HCT116 (cell line): ENCODE results near the gene TXNRD3. TPM values are rescaled to one million over a fixed set of nuclear protein-coding genes. Genes with fewer than 3 reads are reported as not detected.

Experiments used
- ATAC-seq: fragments of 200-7000 bp; cut with Tn5 transposase; 2 replicates; pipeline ENCODE4 v1.9.1; 2020; ENCODE audit warnings: mild to moderate bottlenecking, moderate library complexity
- BruUV-seq: library from RNA; stranded (reverse); fragments of 400-500 nt; replicated peaks from 2 replicates; lab custom pipeline; 2021; lab: Mats Ljungman, UMichigan
- CTCF ChIA-PET: fragments of 300-600 bp; sonication (Branson Sonifier 250); formaldehyde crosslinking; loops from one replicate; lab custom pipeline; 2021; ENCODE audit warnings: antibody characterized with exemption; lab: Charles Lee
- POLR2A ChIA-PET: fragments of 300-600, 350-600 bp; sonication (Branson Sonifier 250); formaldehyde crosslinking; loops from one replicate; lab custom pipeline; 2021; ENCODE audit warnings: antibody characterized with exemption; lab: Charles Lee
- RAD21 ChIA-PET, 2 experiments: fragments of 300-600 bp; sonication (Branson Sonifier 250); formaldehyde crosslinking; loops; one replicate each; lab custom pipeline; 2023; ENCODE audit warnings: low total read pairs in 2 of 2; ENCODE audit not compliant: uncharacterized antibody in 2 of 2, unreplicated experiment in 2 of 2, low non-redundant PET in 1 of 2; lab: Charles Lee
- DNase-seq: peaks from one replicate; pipeline ENCODE4 v3.0.0-alpha.2; 2010; ENCODE audit warnings: low read depth, low spot score
- H2AFZ ChIP-seq: fragments of 200-600 bp; shearing (Covaris generic), sonication (generic); 2 replicates; pipeline ENCODE4 v1.6.1; 2017; ENCODE audit warnings: low read depth, mixed run types, mixed read lengths, antibody characterized with exemption, low read length; ENCODE audit not compliant: poor library complexity, severe bottlenecking
- H3K27ac ChIP-seq: 2 replicates; pipeline ENCODE4 v1.5.1; 2012; ENCODE audit warnings: low read depth, low read length
- H3K27me3 ChIP-seq: fragments of 200-600 bp; sonication (generic); 2 replicates; pipeline ENCODE4 v1.6.1; 2016; ENCODE audit warnings: mixed run types, low read length, mixed read lengths; ENCODE audit not compliant: insufficient read depth
- H3K36me3 ChIP-seq, 2 experiments: fragments of 200-500 bp in 1 of 2; fragments of 200-600 bp in 1 of 2; sonication (Bioruptor generic) in 1 of 2; sonication (generic) in 1 of 2; 2 replicates each; pipeline versions ENCODE4 v1.5.1 to v1.6.1; 2014 to 2016; ENCODE audit warnings: low read length in 2 of 2, inconsistent platforms in 1 of 2, mixed read lengths in 1 of 2, mixed run types in 1 of 2; ENCODE audit not compliant: insufficient read depth in 2 of 2, control insufficient read depth in 1 of 2
- H3K4me1 ChIP-seq, 2 experiments: fragments of 200-600 bp in 1 of 2; sonication (generic) in 1 of 2; 2 replicates each; pipeline versions ENCODE4 v1.5.1 to v1.6.1; 2012 to 2017; ENCODE audit warnings: low read length in 2 of 2, inconsistent platforms in 1 of 2, mild to moderate bottlenecking in 1 of 2, mixed read lengths in 1 of 2, mixed run types in 1 of 2, moderate library complexity in 1 of 2; ENCODE audit not compliant: insufficient read depth in 2 of 2, control insufficient read depth in 1 of 2
- H3K4me2 ChIP-seq: fragments of 200-600 bp; sonication (generic); 2 replicates; pipeline ENCODE4 v1.6.1; 2017; ENCODE audit warnings: mixed run types, low read length, mixed read lengths
- H3K4me3 ChIP-seq, 2 experiments: fragments of 200-600 bp in 1 of 2; sonication (generic) in 1 of 2; replicated peaks in 1 of 2; 2 replicates each; pipeline ENCODE4 v1.5.1; 2011 to 2016; ENCODE audit warnings: low read length in 2 of 2, control low read depth in 1 of 2, low read depth in 1 of 2, mild to moderate bottlenecking in 1 of 2, mixed read lengths in 1 of 2, mixed run types in 1 of 2
- H3K79me2 ChIP-seq: fragments of 200-600 bp; sonication (generic); 2 replicates; pipeline ENCODE4 v1.6.1; 2017; ENCODE audit warnings: mild to moderate bottlenecking, mixed run types, low read length, moderate library complexity, mixed read lengths; ENCODE audit not compliant: insufficient read depth
- H3K9ac ChIP-seq: fragments of 200-600 bp; sonication (generic); 2 replicates; pipeline ENCODE4 v1.6.1; 2016; ENCODE audit warnings: low read length, mixed read lengths
- H3K9me2 ChIP-seq: fragments of 200-600 bp; sonication (generic), shearing (Covaris generic); 2 replicates; pipeline ENCODE4 v1.6.1; 2017; ENCODE audit warnings: mixed run types, mild to moderate bottlenecking, moderate library complexity; ENCODE audit not compliant: insufficient read depth
- H3K9me3 ChIP-seq, 2 experiments: fragments of 200-500 bp in 1 of 2; fragments of 200-600 bp in 1 of 2; sonication (Bioruptor generic) in 1 of 2; sonication (generic) in 1 of 2; 2 replicates each; pipeline ENCODE4 v1.6.1; 2014 to 2017; ENCODE audit warnings: low read length in 2 of 2, mixed read lengths in 2 of 2, inconsistent platforms in 1 of 2, low read depth in 1 of 2, mild to moderate bottlenecking in 1 of 2, mixed run types in 1 of 2, moderate library complexity in 1 of 2; ENCODE audit not compliant: control insufficient read depth in 1 of 2, insufficient read depth in 1 of 2
- H4K20me1 ChIP-seq: fragments of 200-600 bp; sonication (generic), shearing (Covaris generic); 2 replicates; pipeline ENCODE4 v1.6.1; 2017; ENCODE audit warnings: mixed run types, mild to moderate bottlenecking, moderate library complexity; ENCODE audit not compliant: insufficient read depth
- CBX3 ChIP-seq: IDR thresholded peaks from 2 replicates; pipeline ENCODE4 v1.6.1; 2012; ENCODE audit warnings: low read depth
- EGR1 ChIP-seq: IDR thresholded peaks from 2 replicates; pipeline ENCODE4 v1.6.1; 2012; ENCODE audit warnings: low read depth
- ELF1 ChIP-seq: IDR thresholded peaks from 2 replicates; pipeline ENCODE4 v1.6.1; 2012; ENCODE audit warnings: low read depth, borderline replicate concordance
- EZH2 ChIP-seq: fragments of 200-600 bp; sonication (generic); IDR thresholded peaks from 2 replicates; pipeline ENCODE4 v1.6.1; 2017; ENCODE audit warnings: antibody characterized with exemption, mixed run types
- EZH2phosphoT487 ChIP-seq: fragments of 200-600 bp; IDR thresholded peaks from 2 replicates; pipeline ENCODE4 v1.6.1; 2018; ENCODE audit warnings: antibody characterized with exemption, borderline replicate concordance
- FOSL1 ChIP-seq: IDR thresholded peaks from 2 replicates; pipeline ENCODE4 v1.6.1; 2012; ENCODE audit warnings: low read depth
- JUND ChIP-seq: IDR thresholded peaks from 2 replicates; pipeline ENCODE4 v1.6.1; 2012
- MAX ChIP-seq: IDR thresholded peaks from 2 replicates; pipeline ENCODE4 v1.6.1; 2012
- POLR2A ChIP-seq: IDR thresholded peaks from 2 replicates; pipeline ENCODE4 v1.7.0; 2011; ENCODE audit warnings: borderline replicate concordance; ENCODE audit not compliant: insufficient read depth, insufficient read length; ENCODE audit errors: extremely low read depth
- RAD21 ChIP-seq: IDR thresholded peaks from 2 replicates; pipeline ENCODE4 v1.6.1; 2012; ENCODE audit warnings: low read depth, mild to moderate bottlenecking
- SIN3A ChIP-seq: IDR thresholded peaks from 2 replicates; pipeline ENCODE4 v1.6.1; 2012; ENCODE audit warnings: low read depth
- SP1 ChIP-seq: IDR thresholded peaks from 2 replicates; pipeline ENCODE4 v1.6.1; 2012; ENCODE audit warnings: low read depth
- SRF ChIP-seq: IDR thresholded peaks from 2 replicates; pipeline ENCODE4 v1.6.1; 2012; ENCODE audit warnings: low read depth
- TCF7L2 ChIP-seq: IDR thresholded peaks from 2 replicates; pipeline ENCODE4 v1.7.0; 2011; ENCODE audit warnings: borderline replicate concordance, inconsistent platforms; ENCODE audit not compliant: insufficient read depth, insufficient read length; ENCODE audit errors: extremely low read depth
- ZFX ChIP-seq: fragments of 450-650 bp; IDR thresholded peaks from 2 replicates; pipeline ENCODE4 v1.6.1; 2017
- intact Hi-C: fragments of 100-400 bp; cut with micrococcal nuclease; formaldehyde crosslinking; loops from 2 replicates; pipeline ENCODE4 v1.10.0; 2022
- total RNA-seq: library from RNA; stranded (reverse); gene quantifications from one replicate; pipeline ENCODE4 v1.2.1, GENCODE V29; 2021; ENCODE audit not compliant: unreplicated experiment
- TF ChIP-seq, protein P1 (sequence below): IDR thresholded peaks from 2 replicates; pipeline ENCODE4 v1.6.1; 2012
- TF ChIP-seq, protein P2 (sequence below): IDR thresholded peaks from 2 replicates; pipeline ENCODE4 v1.6.1; 2011; ENCODE audit warnings: mild to moderate bottlenecking, low read length, moderate library complexity; ENCODE audit not compliant: insufficient replicate concordance; ENCODE audit errors: extremely low read depth
- TF ChIP-seq, protein P3 (sequence below), 3 experiments: fragments of 200-600 bp in 1 of 3; sonication (generic) in 1 of 3; IDR thresholded peaks in 2 of 3; conservative IDR thresholded peaks in 1 of 3; 2 replicates each; pipeline ENCODE4 v1.5.1; 2012 to 2017; ENCODE audit warnings: low read depth in 2 of 3, low read length in 2 of 3, antibody characterized with exemption in 1 of 3, borderline replicate concordance in 1 of 3, control low read depth in 1 of 3, mild to moderate bottlenecking in 1 of 3, mixed read lengths in 1 of 3, mixed run types in 1 of 3, moderate library complexity in 1 of 3; ENCODE audit not compliant: insufficient read depth in 1 of 3

Gene TXNRD3
- total RNA-seq, 1 experiment from 2014 or later: 19.3 TPM

DNA sequence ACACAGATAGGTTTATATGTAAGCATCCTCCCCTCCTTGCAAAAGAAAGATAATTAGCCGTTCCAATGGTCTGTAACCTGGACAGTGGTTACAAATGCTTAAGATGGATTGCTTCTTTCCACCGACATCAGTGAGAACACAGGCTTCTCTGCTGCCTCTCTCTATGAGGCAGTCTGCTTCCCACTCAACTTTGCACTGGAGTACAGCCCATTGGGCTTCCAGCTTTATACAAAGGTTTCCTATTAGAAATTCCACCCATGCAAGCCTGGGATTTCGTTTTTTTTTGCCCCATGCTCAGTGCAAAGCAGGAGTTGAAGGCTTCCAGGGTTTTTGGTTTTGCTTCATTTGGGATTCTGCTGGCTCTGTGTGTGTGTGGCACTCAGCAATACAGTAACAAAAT is 48.9 kb downstream of the TXNRD3 start:
- no peaks in the 10 kb centered on the region for H3K79me2 ChIP-seq
- ChIA-PET CTCF (no interaction called here), POLR2A (no interaction called here), RAD21 (no interaction called here)
- H3K4me3 ChIP-seq: no peak overlapping the region
- H3K9me3 ChIP-seq: no peaks in the 10 kb centered on the region
- peaks cover 0 to 8% of the 10 kb centered on the region in 2 experiments; a peak in 1 of 4 replicates for H3K4me1 ChIP-seq
- BruUV-seq: no TSS peak
- no peaks in the 10 kb centered on the region for H3K27me3 ChIP-seq
- ATAC-seq (no peak), DNase-seq (no peak)
- H3K36me3 ChIP-seq: 0 out of 4 replicates have a peak, but pooled peaks cover 2 to 5% of the 10 kb centered on the region in 2 experiments
- intact Hi-C loops: no loop called here
- no peaks in the 10 kb centered on the region for H4K20me1 ChIP-seq
- no peak overlapping the region for H3K9ac ChIP-seq
- H3K27ac ChIP-seq: no peak overlapping the region
- no peak overlapping the region for H2AFZ ChIP-seq
- no peaks in the 10 kb centered on the region for H3K9me2 ChIP-seq
- no peak for TF ChIP-seq MAX
- TF ChIP-seq, protein P1, sequence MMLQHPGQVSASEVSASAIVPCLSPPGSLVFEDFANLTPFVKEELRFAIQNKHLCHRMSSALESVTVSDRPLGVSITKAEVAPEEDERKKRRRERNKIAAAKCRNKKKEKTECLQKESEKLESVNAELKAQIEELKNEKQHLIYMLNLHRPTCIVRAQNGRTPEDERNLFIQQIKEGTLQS: no peak
- TF ChIP-seq ZFX: no peak
- TF ChIP-seq JUND: no peak
- TF ChIP-seq, protein P2, sequence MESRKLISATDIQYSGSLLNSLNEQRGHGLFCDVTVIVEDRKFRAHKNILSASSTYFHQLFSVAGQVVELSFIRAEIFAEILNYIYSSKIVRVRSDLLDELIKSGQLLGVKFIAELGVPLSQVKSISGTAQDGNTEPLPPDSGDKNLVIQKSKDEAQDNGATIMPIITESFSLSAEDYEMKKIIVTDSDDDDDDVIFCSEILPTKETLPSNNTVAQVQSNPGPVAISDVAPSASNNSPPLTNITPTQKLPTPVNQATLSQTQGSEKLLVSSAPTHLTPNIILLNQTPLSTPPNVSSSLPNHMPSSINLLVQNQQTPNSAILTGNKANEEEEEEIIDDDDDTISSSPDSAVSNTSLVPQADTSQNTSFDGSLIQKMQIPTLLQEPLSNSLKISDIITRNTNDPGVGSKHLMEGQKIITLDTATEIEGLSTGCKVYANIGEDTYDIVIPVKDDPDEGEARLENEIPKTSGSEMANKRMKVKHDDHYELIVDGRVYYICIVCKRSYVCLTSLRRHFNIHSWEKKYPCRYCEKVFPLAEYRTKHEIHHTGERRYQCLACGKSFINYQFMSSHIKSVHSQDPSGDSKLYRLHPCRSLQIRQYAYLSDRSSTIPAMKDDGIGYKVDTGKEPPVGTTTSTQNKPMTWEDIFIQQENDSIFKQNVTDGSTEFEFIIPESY: no peak
- no peak for TF ChIP-seq EZH2phosphoT487
- no peak for TF ChIP-seq RAD21
- TF ChIP-seq CBX3: no peak
- no peak for TF ChIP-seq SP1
- no peak for TF ChIP-seq FOSL1
- TF ChIP-seq ELF1: no peak
- no peak for TF ChIP-seq EGR1
- no peak for TF ChIP-seq SRF
- TF ChIP-seq SIN3A: no peak
- TF ChIP-seq, protein P3, sequence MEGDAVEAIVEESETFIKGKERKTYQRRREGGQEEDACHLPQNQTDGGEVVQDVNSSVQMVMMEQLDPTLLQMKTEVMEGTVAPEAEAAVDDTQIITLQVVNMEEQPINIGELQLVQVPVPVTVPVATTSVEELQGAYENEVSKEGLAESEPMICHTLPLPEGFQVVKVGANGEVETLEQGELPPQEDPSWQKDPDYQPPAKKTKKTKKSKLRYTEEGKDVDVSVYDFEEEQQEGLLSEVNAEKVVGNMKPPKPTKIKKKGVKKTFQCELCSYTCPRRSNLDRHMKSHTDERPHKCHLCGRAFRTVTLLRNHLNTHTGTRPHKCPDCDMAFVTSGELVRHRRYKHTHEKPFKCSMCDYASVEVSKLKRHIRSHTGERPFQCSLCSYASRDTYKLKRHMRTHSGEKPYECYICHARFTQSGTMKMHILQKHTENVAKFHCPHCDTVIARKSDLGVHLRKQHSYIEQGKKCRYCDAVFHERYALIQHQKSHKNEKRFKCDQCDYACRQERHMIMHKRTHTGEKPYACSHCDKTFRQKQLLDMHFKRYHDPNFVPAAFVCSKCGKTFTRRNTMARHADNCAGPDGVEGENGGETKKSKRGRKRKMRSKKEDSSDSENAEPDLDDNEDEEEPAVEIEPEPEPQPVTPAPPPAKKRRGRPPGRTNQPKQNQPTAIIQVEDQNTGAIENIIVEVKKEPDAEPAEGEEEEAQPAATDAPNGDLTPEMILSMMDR (IDR thresholded peaks at IDR 0.05 in 2 of 3, conservative IDR thresholded peaks at IDR 0.05 in 1 of 3; ENCODE audit: borderline replicate concordance in 1 of 3, insufficient read depth in 1 of 3, low read depth in 2 of 3, low read length in 2 of 3): no peak
- no peak for TF ChIP-seq EZH2
- no peak for TF ChIP-seq TCF7L2
- no peak for TF ChIP-seq POLR2A
- H3K4me2 ChIP-seq: no peak overlapping the region
